C4-2B (cell line): ENCODE data around the gene ANXA9.

Experiments used
- ZFX ChIP-seq: fragments of 450-650 bp; IDR thresholded peaks from 2 replicates; pipeline ENCODE4 v1.6.1; 2017
- TF ChIP-seq, protein P1 (sequence below): fragments of 450-650 bp; conservative IDR thresholded peaks from 2 replicates; pipeline ENCODE4 v1.5.1; 2017; ENCODE audit warnings: mild to moderate bottlenecking

GRCh38 chr1:150961756-150962155 is 20.3 kb upstream of the ANXA9 start:
- TF ChIP-seq, protein P1, sequence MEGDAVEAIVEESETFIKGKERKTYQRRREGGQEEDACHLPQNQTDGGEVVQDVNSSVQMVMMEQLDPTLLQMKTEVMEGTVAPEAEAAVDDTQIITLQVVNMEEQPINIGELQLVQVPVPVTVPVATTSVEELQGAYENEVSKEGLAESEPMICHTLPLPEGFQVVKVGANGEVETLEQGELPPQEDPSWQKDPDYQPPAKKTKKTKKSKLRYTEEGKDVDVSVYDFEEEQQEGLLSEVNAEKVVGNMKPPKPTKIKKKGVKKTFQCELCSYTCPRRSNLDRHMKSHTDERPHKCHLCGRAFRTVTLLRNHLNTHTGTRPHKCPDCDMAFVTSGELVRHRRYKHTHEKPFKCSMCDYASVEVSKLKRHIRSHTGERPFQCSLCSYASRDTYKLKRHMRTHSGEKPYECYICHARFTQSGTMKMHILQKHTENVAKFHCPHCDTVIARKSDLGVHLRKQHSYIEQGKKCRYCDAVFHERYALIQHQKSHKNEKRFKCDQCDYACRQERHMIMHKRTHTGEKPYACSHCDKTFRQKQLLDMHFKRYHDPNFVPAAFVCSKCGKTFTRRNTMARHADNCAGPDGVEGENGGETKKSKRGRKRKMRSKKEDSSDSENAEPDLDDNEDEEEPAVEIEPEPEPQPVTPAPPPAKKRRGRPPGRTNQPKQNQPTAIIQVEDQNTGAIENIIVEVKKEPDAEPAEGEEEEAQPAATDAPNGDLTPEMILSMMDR = no peak
- TF ChIP-seq ZFX = no peak
